Stomach smooth muscle (tissue), 2 donors: Measurements from ENCODE around the gene TRPC3.

Experiments used
- H3K27ac ChIP-seq: one replicate; pipeline ENCODE4 v1.7.0; 2013; ENCODE audit warnings: mild to moderate bottlenecking, low read length, inconsistent platforms
- H3K27me3 ChIP-seq, 2 donors: one replicate each; pipeline ENCODE4 v1.7.0; 2013; ENCODE audit warnings: low read length in 2 of 2; ENCODE audit not compliant: insufficient read depth in 2 of 2, control insufficient read depth in 1 of 2
- H3K36me3 ChIP-seq, 2 donors: one replicate each; pipeline ENCODE4 v1.7.0; 2013; ENCODE audit warnings: low read length in 2 of 2; ENCODE audit not compliant: control insufficient read depth in 2 of 2, insufficient read depth in 2 of 2
- H3K4me1 ChIP-seq: one replicate; pipeline ENCODE4 v1.7.0; 2013; ENCODE audit warnings: low read length; ENCODE audit not compliant: control insufficient read depth, insufficient read depth
- H3K4me3 ChIP-seq, 2 donors: one replicate each; pipeline ENCODE4 v1.7.0; 2013; ENCODE audit warnings: low read length in 2 of 2
- H3K9ac ChIP-seq, 2 donors: one replicate each; pipeline ENCODE4 v1.7.0; 2013; ENCODE audit warnings: low read length in 2 of 2, mild to moderate bottlenecking in 1 of 2
- H3K9me3 ChIP-seq, 2 donors: one replicate each; pipeline ENCODE4 v1.7.0; 2013; ENCODE audit warnings: low read length in 2 of 2; ENCODE audit not compliant: control insufficient read depth in 2 of 2
- donor health status: healthy.
- donor health status: Pancreatic carcinoma.

The TRPC3 gene

GRCh38 chr4:121951521-121952110 is at the start of gene TRPC3:
TSS of gene TRPC3 (minus strand) at chr4:121952060. CDS start at chr4:121951680, 380 bp downstream.
- H3K27me3 ChIP-seq: peaks cover 12 to 14% of the 10 kb centered on the region in 2 donors

GRCh38 chr4:122000849-122001248 is 49.0 kb upstream of the TRPC3 start:
- Histone ChIP-seq H3K27me3 (peaks cover 0 to 3% of the 10 kb centered on the region in 2 donors), H3K9me3 (no peaks in the 10 kb centered on the region)

More at GRCh38 chr4:121951521-121952110, at the start of gene TRPC3:
- Histone ChIP-seq H3K36me3 (no peaks in the 10 kb centered on the region), H3K27ac (no peak within 1 kb of the TSS), H3K9me3 (no peaks in the 10 kb centered on the region), H3K9ac (peak within 1 kb of the TSS in 1 of 2 donors; percentile 25), H3K4me3 (peak within 1 kb of the TSS; percentile 75 to 79), H3K4me1 (peaks cover 8% of the 10 kb centered on the region)

DNA sequence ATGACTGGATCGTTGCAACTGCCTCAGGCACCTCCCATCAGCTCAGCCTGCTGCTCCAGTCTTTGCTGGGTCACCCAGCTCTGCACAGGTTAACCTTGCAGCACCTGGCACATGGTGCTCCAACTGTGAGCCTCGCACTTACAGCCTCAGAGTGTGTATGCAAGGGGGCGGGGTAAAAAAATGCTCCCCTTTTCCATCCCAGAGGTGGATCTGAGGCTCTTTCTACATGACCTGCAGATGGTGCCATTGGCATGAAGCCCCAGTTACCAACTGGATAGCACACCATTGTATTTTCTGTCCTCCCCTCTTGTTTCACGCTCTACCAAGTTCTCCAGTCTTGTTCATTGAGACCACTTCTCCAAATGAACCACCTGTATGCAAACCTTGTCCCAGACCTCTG is 46.2 kb upstream of the TRPC3 start:
- Histone ChIP-seq H3K36me3 (no peaks in the 10 kb centered on the region), H3K9me3 (no peaks in the 10 kb centered on the region), H3K4me1 (no peaks in the 10 kb centered on the region), H3K27me3 (peaks cover 0 to 3% of the 10 kb centered on the region in 2 donors), H3K27ac (no peak overlapping the region), H3K9ac (no peak overlapping the region), H3K4me3 (no peak overlapping the region)

More at GRCh38 chr4:122000849-122001248, 49.0 kb upstream of the TRPC3 start:
- no peak overlapping the region for H3K4me3 ChIP-seq
- H3K9ac ChIP-seq: no peak overlapping the region
- H3K36me3 ChIP-seq: no peaks in the 10 kb centered on the region
- H3K4me1 ChIP-seq: no peaks in the 10 kb centered on the region
- no peak overlapping the region for H3K27ac ChIP-seq

- no peak overlapping the region for H3K4me3 ChIP-seq
- H3K36me3 ChIP-seq: no peaks in the 10 kb centered on the region
- H3K4me1 ChIP-seq: no peaks in the 10 kb centered on the region
- H3K27me3 ChIP-seq: peaks cover 0 to 3% of the 10 kb centered on the region in 2 donors
- no peak overlapping the region for H3K27ac ChIP-seq
- H3K9me3 ChIP-seq: no peaks in the 10 kb centered on the region
- no peak overlapping the region for H3K9ac ChIP-seq
Observed at GRCh38 chr4:121995790-121996537, 44.1 kb upstream of the TRPC3 start.

DNA sequence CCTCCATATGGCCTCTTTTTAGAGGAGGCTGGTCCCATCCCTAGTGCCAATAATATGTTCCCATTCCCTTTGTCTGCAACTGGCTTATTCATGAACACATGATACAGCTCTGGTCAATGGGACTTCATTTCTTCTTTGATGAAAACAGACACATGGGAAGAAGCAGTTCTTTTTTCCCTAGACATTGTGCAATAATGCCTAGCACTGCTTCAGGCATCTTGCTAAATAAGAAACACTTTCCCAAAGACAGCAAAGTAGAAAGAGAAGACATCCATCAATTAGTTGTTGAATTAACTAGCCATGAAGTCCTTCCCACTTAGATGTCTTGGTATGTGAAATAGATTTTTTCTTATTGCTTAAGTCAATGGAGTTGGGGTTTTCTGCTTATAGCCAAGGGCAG is 40.1 kb upstream of the TRPC3 start:
- Histone ChIP-seq H3K9me3 (no peaks in the 10 kb centered on the region), H3K4me3 (no peak overlapping the region), H3K27ac (no peak overlapping the region), H3K27me3 (no peaks in the 10 kb centered on the region), H3K4me1 (no peaks in the 10 kb centered on the region), H3K36me3 (no peaks in the 10 kb centered on the region), H3K9ac (no peak overlapping the region)

DNA sequence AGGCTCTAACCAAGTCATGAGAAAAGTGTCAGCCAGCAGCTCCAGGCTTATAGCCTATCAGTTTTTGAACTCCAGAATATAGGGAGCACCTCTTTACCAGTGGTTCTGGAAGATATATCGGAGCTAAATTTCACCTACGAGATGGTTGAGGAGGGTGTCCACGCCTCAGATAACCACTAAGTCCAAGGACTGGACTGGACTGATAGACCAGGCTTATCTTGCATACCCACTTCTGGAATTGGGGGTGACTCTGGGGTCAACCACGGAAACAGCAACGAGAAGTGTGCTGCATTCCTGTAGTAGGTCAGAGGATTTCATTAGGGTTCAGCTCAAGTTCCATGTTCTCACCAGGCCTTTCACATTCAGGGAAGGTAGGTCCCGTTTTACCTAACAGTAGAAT is 38.6 kb upstream of the TRPC3 start:
- Histone ChIP-seq H3K27ac (no peak overlapping the region), H3K9me3 (no peaks in the 10 kb centered on the region)

GRCh38 chr4:121989715-121990114 is 37.9 kb upstream of the TRPC3 start:
- Histone ChIP-seq H3K36me3 (no peaks in the 10 kb centered on the region), H3K9me3 (no peaks in the 10 kb centered on the region), H3K4me3 (no peak overlapping the region), H3K27me3 (no peaks in the 10 kb centered on the region), H3K9ac (no peak overlapping the region), H3K27ac (no peak overlapping the region), H3K4me1 (no peaks in the 10 kb centered on the region)

More for the DNA sequence above, 38.6 kb upstream of the TRPC3 start:
- no peak overlapping the region for H3K4me3 ChIP-seq
- H3K9ac ChIP-seq: no peak overlapping the region
- no peaks in the 10 kb centered on the region for H3K4me1 ChIP-seq
- H3K36me3 ChIP-seq: no peaks in the 10 kb centered on the region
- no peaks in the 10 kb centered on the region for H3K27me3 ChIP-seq

DNA sequence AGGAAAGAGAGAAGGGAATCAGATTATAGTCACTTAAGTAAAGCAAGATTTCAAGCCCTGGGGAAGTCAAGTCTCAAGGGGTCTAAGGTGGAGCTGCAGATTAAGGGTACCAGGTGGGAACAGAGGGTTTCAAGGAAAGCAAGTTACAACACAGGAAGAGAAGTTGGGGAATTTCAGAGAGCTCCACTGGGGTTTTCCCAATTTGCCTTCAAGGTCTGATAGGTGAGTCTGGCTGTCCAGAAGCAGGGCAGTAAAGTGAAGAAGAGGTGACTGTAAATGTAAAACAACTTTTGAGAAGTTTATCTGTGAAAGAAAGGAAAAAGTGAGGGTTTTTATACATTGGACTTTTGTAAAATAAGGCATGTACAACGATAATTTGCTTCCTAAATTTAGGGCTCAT is 37.1 kb upstream of the TRPC3 start:
- H3K27ac ChIP-seq: no peak overlapping the region

GRCh38 chr4:121980643-121981042 is 28.8 kb upstream of the TRPC3 start:
- Histone ChIP-seq H3K36me3 (no peaks in the 10 kb centered on the region), H3K27ac (no peak overlapping the region), H3K4me1 (no peaks in the 10 kb centered on the region), H3K4me3 (no peak overlapping the region), H3K9me3 (no peaks in the 10 kb centered on the region), H3K27me3 (peaks cover 0 to 2% of the 10 kb centered on the region in 2 donors), H3K9ac (no peak overlapping the region)

More for the DNA sequence above, 37.1 kb upstream of the TRPC3 start:
- no peaks in the 10 kb centered on the region for H3K4me1 ChIP-seq
- no peak overlapping the region for H3K4me3 ChIP-seq
- no peaks in the 10 kb centered on the region for H3K9me3 ChIP-seq
- H3K9ac ChIP-seq: no peak overlapping the region
- no peaks in the 10 kb centered on the region for H3K27me3 ChIP-seq
- no peaks in the 10 kb centered on the region for H3K36me3 ChIP-seq

- Histone ChIP-seq H3K27me3 (peaks cover 0 to 2% of the 10 kb centered on the region in 2 donors), H3K9ac (no peak overlapping the region), H3K4me1 (no peaks in the 10 kb centered on the region), H3K36me3 (no peaks in the 10 kb centered on the region), H3K9me3 (no peaks in the 10 kb centered on the region), H3K4me3 (no peak overlapping the region), H3K27ac (no peak overlapping the region)
Observed at GRCh38 chr4:121978172-121978516, 26.3 kb upstream of the TRPC3 start.
